Uterus (tissue), 2 donors: ENCODE measurements around the gene VAPA.

Experiments
- POLR2A ChIP-seq, 2 donors: fragments of 450-650 bp; IDR thresholded peaks; one replicate each; pipeline ENCODE4 v1.6.1; 2016; ENCODE audit warnings: antibody characterized with exemption in 2 of 2, mild to moderate bottlenecking in 1 of 2, moderate library complexity in 1 of 2
- TF ChIP-seq, protein P1 (sequence below), 4 experiments: fragments of 200-600 bp in 2 of 4; fragments of 450-650 bp in 2 of 4; sonication (generic) in 2 of 4; IDR thresholded peaks; one replicate each; pipeline ENCODE4 v1.5.1; 2016 to 2019; ENCODE audit warnings: antibody characterized with exemption in 4 of 4, mild to moderate bottlenecking in 2 of 4, moderate library complexity in 1 of 4

DNA sequence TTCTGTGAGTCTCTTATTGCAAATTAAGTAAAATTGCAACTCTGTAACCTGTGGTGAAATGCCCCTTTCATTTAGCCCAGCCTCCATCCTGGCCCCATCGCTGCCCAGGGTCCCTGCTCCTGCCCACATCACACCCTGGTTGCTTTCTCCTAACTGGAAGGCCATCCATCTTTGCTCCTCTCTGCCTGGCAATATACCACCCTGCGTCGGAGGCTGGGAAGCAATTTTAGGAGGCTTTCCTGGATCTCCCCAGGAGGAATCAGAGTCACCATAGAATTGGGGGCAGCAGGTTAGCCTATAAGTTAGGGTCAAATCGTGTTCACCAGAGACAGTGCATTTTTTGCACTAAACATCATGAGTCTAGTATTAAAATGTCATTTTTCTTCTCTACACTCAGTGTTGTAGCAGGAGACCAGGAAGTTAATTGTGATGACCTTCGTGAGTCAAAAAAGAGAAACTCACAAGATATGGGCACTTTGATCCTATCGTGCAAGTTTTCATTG is 42.5 kb upstream of the VAPA start:
- TF ChIP-seq, protein P1, sequence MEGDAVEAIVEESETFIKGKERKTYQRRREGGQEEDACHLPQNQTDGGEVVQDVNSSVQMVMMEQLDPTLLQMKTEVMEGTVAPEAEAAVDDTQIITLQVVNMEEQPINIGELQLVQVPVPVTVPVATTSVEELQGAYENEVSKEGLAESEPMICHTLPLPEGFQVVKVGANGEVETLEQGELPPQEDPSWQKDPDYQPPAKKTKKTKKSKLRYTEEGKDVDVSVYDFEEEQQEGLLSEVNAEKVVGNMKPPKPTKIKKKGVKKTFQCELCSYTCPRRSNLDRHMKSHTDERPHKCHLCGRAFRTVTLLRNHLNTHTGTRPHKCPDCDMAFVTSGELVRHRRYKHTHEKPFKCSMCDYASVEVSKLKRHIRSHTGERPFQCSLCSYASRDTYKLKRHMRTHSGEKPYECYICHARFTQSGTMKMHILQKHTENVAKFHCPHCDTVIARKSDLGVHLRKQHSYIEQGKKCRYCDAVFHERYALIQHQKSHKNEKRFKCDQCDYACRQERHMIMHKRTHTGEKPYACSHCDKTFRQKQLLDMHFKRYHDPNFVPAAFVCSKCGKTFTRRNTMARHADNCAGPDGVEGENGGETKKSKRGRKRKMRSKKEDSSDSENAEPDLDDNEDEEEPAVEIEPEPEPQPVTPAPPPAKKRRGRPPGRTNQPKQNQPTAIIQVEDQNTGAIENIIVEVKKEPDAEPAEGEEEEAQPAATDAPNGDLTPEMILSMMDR (IDR thresholded peaks at IDR 0.05): no peak
- no peak for TF ChIP-seq POLR2A (IDR thresholded peaks at IDR 0.05)
